H1 (cell line): ENCODE measurements around the gene PTGES2. TPM values are rescaled to one million over a fixed set of nuclear protein-coding genes. Genes with fewer than 3 reads are reported as not detected.

ENCODE experiments used
- NRF1 ChIP-seq: IDR thresholded peaks from 2 replicates; pipeline ENCODE4 v1.6.1; 2011; ENCODE audit warnings: mild to moderate bottlenecking, low read depth, low read length, improper control_type of control experiment
- RBBP5 ChIP-seq: IDR thresholded peaks from 2 replicates; pipeline ENCODE4 v1.7.1; 2012; ENCODE audit warnings: low read depth, mild to moderate bottlenecking, inconsistent platforms, low read length, moderate library complexity, borderline replicate concordance
- SIRT6 ChIP-seq: IDR thresholded peaks from one replicate; pipeline ENCODE4 v1.7.1; 2012; ENCODE audit warnings: low read length, inconsistent platforms
- SP4 ChIP-seq: IDR thresholded peaks from 2 replicates; pipeline ENCODE4 v1.6.1; 2012; ENCODE audit warnings: low read length, inconsistent platforms
- SUZ12 ChIP-seq: fragments of 200-600 bp; sonication (generic); IDR thresholded peaks from 2 replicates; pipeline ENCODE4 v1.6.1; 2012; ENCODE audit warnings: mild to moderate bottlenecking, inconsistent platforms, low read length, moderate library complexity, mixed read lengths
- TAF1 ChIP-seq: IDR thresholded peaks from 2 replicates; pipeline ENCODE4 v1.6.1; 2011; ENCODE audit warnings: mild to moderate bottlenecking, low read depth, low read length
- polyA plus RNA-seq, 7 experiments: library from polyadenylated mRNA; depleted of rRNA in 3 of 7; stranded (reverse) in 5 of 7; unstranded in 2 of 7; fragments of >200 nt in 5 of 7; fragments of 200-250 nt in 2 of 7; gene quantifications; 1 replicate in 5 of 7; 2 replicates in 1 of 7; 4 replicates in 1 of 7; pipeline versions ENCODE4 v1.2.1 to v1.2.3, GENCODE V29; 2011 to 2013; ENCODE audit warnings: missing spikeins in 2 of 7, mixed read lengths in 2 of 7
- total RNA-seq: library from RNA; stranded (reverse); fragmentation: NEBNext Ultra II Directional; extraction: Animal tissue kit (Norgen Biotek cat#: 25700); gene quantifications from 2 replicates; pipeline ENCODE4 v1.2.1, GENCODE V29; 2021
- TF ChIP-seq, protein P1 (sequence below): fragments of 300-600 bp; sonication (generic); IDR thresholded peaks from 2 replicates; pipeline ENCODE4 v1.7.1; 2012; ENCODE audit warnings: low read length, moderate library complexity, mild to moderate bottlenecking, inconsistent platforms; ENCODE audit not compliant: insufficient replicate concordance
- TF ChIP-seq, protein P2 (sequence below): IDR thresholded peaks from 2 replicates; pipeline ENCODE4 v1.6.1; 2011; ENCODE audit warnings: low read length, improper control_type of control experiment
- TF ChIP-seq, protein P3 (sequence below), 3 experiments: IDR thresholded peaks; 1 replicate in 2 of 3; 2 replicates in 1 of 3; pipeline versions ENCODE4 v1.5.1 to v1.6.1; 2011; ENCODE audit warnings: low read length in 3 of 3, mild to moderate bottlenecking in 3 of 3, inconsistent platforms in 2 of 3, low read depth in 1 of 3, moderate library complexity in 1 of 3; ENCODE audit not compliant: insufficient read depth in 1 of 3; ENCODE audit errors: control extremely low read depth in 1 of 3

PTGES2 gene
- total and polyA plus RNA-seq, 2 of the 8 experiments (the other 6 are each of a cell fraction or from before 2014, with no cell fraction given), result 80.7 to 81.2 TPM

DNA sequence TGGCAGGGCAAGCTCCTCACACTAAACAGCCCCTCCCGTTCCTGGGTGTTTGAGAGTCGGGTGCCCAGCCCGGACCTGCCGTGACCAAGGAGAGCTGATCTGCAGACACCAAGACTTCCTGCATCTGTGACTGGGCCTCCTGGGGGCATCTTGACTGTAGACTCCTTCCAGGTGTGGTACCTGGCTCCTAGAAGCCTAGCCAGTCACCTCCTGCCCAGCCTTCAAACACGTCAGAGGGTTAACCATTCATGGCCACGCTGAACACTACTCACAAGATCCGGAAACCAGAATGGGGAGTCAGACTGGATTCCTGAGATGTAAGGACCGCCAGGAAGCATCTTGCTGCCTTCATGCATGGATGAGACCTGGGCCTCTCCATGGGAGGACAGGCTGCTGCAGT, 18.0 kb upstream of the PTGES2 start (continued):
- TF ChIP-seq, protein P1, sequence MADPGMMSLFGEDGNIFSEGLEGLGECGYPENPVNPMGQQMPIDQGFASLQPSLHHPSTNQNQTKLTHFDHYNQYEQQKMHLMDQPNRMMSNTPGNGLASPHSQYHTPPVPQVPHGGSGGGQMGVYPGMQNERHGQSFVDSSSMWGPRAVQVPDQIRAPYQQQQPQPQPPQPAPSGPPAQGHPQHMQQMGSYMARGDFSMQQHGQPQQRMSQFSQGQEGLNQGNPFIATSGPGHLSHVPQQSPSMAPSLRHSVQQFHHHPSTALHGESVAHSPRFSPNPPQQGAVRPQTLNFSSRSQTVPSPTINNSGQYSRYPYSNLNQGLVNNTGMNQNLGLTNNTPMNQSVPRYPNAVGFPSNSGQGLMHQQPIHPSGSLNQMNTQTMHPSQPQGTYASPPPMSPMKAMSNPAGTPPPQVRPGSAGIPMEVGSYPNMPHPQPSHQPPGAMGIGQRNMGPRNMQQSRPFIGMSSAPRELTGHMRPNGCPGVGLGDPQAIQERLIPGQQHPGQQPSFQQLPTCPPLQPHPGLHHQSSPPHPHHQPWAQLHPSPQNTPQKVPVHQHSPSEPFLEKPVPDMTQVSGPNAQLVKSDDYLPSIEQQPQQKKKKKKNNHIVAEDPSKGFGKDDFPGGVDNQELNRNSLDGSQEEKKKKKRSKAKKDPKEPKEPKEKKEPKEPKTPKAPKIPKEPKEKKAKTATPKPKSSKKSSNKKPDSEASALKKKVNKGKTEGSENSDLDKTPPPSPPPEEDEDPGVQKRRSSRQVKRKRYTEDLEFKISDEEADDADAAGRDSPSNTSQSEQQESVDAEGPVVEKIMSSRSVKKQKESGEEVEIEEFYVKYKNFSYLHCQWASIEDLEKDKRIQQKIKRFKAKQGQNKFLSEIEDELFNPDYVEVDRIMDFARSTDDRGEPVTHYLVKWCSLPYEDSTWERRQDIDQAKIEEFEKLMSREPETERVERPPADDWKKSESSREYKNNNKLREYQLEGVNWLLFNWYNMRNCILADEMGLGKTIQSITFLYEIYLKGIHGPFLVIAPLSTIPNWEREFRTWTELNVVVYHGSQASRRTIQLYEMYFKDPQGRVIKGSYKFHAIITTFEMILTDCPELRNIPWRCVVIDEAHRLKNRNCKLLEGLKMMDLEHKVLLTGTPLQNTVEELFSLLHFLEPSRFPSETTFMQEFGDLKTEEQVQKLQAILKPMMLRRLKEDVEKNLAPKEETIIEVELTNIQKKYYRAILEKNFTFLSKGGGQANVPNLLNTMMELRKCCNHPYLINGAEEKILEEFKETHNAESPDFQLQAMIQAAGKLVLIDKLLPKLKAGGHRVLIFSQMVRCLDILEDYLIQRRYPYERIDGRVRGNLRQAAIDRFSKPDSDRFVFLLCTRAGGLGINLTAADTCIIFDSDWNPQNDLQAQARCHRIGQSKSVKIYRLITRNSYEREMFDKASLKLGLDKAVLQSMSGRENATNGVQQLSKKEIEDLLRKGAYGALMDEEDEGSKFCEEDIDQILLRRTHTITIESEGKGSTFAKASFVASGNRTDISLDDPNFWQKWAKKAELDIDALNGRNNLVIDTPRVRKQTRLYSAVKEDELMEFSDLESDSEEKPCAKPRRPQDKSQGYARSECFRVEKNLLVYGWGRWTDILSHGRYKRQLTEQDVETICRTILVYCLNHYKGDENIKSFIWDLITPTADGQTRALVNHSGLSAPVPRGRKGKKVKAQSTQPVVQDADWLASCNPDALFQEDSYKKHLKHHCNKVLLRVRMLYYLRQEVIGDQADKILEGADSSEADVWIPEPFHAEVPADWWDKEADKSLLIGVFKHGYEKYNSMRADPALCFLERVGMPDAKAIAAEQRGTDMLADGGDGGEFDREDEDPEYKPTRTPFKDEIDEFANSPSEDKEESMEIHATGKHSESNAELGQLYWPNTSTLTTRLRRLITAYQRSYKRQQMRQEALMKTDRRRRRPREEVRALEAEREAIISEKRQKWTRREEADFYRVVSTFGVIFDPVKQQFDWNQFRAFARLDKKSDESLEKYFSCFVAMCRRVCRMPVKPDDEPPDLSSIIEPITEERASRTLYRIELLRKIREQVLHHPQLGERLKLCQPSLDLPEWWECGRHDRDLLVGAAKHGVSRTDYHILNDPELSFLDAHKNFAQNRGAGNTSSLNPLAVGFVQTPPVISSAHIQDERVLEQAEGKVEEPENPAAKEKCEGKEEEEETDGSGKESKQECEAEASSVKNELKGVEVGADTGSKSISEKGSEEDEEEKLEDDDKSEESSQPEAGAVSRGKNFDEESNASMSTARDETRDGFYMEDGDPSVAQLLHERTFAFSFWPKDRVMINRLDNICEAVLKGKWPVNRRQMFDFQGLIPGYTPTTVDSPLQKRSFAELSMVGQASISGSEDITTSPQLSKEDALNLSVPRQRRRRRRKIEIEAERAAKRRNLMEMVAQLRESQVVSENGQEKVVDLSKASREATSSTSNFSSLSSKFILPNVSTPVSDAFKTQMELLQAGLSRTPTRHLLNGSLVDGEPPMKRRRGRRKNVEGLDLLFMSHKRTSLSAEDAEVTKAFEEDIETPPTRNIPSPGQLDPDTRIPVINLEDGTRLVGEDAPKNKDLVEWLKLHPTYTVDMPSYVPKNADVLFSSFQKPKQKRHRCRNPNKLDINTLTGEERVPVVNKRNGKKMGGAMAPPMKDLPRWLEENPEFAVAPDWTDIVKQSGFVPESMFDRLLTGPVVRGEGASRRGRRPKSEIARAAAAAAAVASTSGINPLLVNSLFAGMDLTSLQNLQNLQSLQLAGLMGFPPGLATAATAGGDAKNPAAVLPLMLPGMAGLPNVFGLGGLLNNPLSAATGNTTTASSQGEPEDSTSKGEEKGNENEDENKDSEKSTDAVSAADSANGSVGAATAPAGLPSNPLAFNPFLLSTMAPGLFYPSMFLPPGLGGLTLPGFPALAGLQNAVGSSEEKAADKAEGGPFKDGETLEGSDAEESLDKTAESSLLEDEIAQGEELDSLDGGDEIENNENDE, result no peak
- TF ChIP-seq, protein P2, sequence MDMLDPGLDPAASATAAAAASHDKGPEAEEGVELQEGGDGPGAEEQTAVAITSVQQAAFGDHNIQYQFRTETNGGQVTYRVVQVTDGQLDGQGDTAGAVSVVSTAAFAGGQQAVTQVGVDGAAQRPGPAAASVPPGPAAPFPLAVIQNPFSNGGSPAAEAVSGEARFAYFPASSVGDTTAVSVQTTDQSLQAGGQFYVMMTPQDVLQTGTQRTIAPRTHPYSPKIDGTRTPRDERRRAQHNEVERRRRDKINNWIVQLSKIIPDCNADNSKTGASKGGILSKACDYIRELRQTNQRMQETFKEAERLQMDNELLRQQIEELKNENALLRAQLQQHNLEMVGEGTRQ, result no peak
- TF ChIP-seq SIRT6, result no peak
- TF ChIP-seq NRF1, result no peak
- no peak for TF ChIP-seq TAF1
- no peak for TF ChIP-seq SP4
- no peak for TF ChIP-seq SUZ12
- TF ChIP-seq RBBP5, result no peak
- TF ChIP-seq, protein P3, sequence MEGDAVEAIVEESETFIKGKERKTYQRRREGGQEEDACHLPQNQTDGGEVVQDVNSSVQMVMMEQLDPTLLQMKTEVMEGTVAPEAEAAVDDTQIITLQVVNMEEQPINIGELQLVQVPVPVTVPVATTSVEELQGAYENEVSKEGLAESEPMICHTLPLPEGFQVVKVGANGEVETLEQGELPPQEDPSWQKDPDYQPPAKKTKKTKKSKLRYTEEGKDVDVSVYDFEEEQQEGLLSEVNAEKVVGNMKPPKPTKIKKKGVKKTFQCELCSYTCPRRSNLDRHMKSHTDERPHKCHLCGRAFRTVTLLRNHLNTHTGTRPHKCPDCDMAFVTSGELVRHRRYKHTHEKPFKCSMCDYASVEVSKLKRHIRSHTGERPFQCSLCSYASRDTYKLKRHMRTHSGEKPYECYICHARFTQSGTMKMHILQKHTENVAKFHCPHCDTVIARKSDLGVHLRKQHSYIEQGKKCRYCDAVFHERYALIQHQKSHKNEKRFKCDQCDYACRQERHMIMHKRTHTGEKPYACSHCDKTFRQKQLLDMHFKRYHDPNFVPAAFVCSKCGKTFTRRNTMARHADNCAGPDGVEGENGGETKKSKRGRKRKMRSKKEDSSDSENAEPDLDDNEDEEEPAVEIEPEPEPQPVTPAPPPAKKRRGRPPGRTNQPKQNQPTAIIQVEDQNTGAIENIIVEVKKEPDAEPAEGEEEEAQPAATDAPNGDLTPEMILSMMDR (IDR thresholded peaks at IDR 0.05; ENCODE audit: control extremely low read depth in 1 of 3, insufficient read depth in 1 of 3, low read depth in 1 of 3, low read length in 3 of 3), result no peak
